ENCODE measurements around the gene RDH11.

Gene RDH11, protein sequence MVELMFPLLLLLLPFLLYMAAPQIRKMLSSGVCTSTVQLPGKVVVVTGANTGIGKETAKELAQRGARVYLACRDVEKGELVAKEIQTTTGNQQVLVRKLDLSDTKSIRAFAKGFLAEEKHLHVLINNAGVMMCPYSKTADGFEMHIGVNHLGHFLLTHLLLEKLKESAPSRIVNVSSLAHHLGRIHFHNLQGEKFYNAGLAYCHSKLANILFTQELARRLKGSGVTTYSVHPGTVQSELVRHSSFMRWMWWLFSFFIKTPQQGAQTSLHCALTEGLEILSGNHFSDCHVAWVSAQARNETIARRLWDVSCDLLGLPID

DNA sequence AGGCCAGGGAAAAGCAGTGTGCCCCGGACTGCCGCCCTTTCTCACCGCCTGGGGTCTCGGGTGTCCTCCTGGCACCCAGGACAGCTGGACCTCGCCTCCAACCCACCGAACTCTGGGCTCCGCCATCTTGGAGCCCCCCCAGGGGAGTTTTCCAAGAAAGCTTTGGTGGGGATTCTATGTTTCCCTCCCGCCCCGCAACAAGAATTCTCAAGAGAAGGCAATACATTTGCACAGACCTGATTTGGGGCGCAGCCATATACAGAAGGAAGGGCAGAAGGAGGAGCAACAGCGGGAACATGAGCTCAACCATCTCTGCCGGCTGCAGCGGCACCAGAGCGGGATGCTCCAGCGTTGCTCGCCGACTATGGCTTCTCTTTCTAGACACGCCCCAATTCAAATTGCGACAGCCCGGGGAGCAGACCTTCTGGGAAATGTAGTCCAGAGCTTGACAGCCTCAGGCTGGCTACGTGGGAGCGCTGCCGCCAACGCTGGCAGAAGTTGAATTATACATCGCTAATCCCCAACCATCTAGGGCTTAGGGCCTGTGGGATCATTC, at the start of gene RDH11:
Gene RDH11 (minus strand): TSS at position 371 of the 556 bp plus-strand sequence. CDS start 61 bp downstream, at position 310.
- ChIA-PET POLR2A (interaction anchor here (0.6 to 2.4 kb wide), 18 partner anchors 9 to 336 kb away, joined by 3 to 15 read pairs (median 4); partner anchors contain the start of genes ARG2, ATP6V1D, EIF2S1 and PIGH), CTCF (interaction anchor here (1.0 to 3.9 kb wide), 5 partner anchors 9 to 269 kb away, joined by 4 to 25 read pairs (median 4); no protein-coding TSS in a partner anchor)
- no peaks in the 10 kb centered on the region for H3K9me3 ChIP-seq (ENCODE audit: control insufficient read depth, insufficient read depth, low read depth, low read length)
- H3K4me1 ChIP-seq (ENCODE audit: control insufficient read depth, insufficient read depth, low read length), result peaks cover 5% of the 10 kb centered on the region; the same call in 1 of the 2 replicates
- H3K27ac ChIP-seq (ENCODE audit: extremely low read depth, low read depth, low read length), result peak within 1 kb of the TSS; percentile 64
- peaks cover 18 to 31% of the 10 kb centered on the region in 2 experiments for H3K36me3 ChIP-seq (ENCODE audit: control insufficient read depth in 2 of 2, insufficient read depth in 1 of 2, low read length in 2 of 2)
- H3K4me3 ChIP-seq (ENCODE audit: low read depth, low read length), result peak within 1 kb of the TSS; percentile 89
- no peak for TF ChIP-seq ZNF747 (tag by site-specific recombination; IDR thresholded peaks at IDR 0.05)
- TF ChIP-seq ZBTB8A (tag by site-specific recombination; IDR thresholded peaks at IDR 0.05), result no peak
- TF ChIP-seq ZNF629 (tag by site-specific recombination; IDR thresholded peaks at IDR 0.05), result peak; percentile 33; the same call in 1 of the 2 replicates
- peak; percentile 79 for TF ChIP-seq ZFHX2 (tag by site-specific recombination; conservative IDR thresholded peaks at IDR 0.05)
- no peak for TF ChIP-seq ZNF830 (tag by site-specific recombination; IDR thresholded peaks at IDR 0.05; ENCODE audit: low read depth)
- TF ChIP-seq, protein P1, sequence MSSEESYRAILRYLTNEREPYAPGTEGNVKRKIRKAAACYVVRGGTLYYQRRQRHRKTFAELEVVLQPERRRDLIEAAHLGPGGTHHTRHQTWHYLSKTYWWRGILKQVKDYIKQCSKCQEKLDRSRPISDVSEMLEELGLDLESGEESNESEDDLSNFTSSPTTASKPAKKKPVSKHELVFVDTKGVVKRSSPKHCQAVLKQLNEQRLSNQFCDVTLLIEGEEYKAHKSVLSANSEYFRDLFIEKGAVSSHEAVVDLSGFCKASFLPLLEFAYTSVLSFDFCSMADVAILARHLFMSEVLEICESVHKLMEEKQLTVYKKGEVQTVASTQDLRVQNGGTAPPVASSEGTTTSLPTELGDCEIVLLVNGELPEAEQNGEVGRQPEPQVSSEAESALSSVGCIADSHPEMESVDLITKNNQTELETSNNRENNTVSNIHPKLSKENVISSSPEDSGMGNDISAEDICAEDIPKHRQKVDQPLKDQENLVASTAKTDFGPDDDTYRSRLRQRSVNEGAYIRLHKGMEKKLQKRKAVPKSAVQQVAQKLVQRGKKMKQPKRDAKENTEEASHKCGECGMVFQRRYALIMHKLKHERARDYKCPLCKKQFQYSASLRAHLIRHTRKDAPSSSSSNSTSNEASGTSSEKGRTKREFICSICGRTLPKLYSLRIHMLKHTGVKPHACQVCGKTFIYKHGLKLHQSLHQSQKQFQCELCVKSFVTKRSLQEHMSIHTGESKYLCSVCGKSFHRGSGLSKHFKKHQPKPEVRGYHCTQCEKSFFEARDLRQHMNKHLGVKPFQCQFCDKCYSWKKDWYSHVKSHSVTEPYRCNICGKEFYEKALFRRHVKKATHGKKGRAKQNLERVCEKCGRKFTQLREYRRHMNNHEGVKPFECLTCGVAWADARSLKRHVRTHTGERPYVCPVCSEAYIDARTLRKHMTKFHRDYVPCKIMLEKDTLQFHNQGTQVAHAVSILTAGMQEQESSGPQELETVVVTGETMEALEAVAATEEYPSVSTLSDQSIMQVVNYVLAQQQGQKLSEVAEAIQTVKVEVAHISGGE (tag by site-specific recombination; conservative IDR thresholded peaks at IDR 0.05; ENCODE audit: low read depth), result 0 out of 2 replicates have a peak, but pooled peaks have one; percentile 41
- no peak for TF ChIP-seq SCRT2 (tag by site-specific recombination; IDR thresholded peaks at IDR 0.05)
- TF ChIP-seq, protein P2, sequence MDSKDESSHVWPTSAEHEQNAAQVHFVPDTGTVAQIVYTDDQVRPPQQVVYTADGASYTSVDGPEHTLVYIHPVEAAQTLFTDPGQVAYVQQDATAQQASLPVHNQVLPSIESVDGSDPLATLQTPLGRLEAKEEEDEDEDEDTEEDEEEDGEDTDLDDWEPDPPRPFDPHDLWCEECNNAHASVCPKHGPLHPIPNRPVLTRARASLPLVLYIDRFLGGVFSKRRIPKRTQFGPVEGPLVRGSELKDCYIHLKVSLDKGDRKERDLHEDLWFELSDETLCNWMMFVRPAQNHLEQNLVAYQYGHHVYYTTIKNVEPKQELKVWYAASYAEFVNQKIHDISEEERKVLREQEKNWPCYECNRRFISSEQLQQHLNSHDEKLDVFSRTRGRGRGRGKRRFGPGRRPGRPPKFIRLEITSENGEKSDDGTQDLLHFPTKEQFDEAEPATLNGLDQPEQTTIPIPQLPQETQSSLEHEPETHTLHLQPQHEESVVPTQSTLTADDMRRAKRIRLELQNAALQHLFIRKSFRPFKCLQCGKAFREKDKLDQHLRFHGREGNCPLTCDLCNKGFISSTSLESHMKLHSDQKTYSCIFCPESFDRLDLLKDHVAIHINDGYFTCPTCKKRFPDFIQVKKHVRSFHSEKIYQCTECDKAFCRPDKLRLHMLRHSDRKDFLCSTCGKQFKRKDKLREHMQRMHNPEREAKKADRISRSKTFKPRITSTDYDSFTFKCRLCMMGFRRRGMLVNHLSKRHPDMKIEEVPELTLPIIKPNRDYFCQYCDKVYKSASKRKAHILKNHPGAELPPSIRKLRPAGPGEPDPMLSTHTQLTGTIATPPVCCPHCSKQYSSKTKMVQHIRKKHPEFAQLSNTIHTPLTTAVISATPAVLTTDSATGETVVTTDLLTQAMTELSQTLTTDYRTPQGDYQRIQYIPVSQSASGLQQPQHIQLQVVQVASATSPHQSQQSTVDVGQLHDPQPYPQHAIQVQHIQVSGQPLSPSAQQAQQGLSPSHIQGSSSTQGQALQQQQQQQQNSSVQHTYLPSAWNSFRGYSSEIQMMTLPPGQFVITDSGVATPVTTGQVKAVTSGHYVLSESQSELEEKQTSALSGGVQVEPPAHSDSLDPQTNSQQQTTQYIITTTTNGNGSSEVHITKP (tag by site-specific recombination; IDR thresholded peaks at IDR 0.05), result peak; percentile 91
- peak; percentile 67 for TF ChIP-seq YY1 (tag by site-specific recombination; IDR thresholded peaks at IDR 0.05)
- TF ChIP-seq, protein P3, sequence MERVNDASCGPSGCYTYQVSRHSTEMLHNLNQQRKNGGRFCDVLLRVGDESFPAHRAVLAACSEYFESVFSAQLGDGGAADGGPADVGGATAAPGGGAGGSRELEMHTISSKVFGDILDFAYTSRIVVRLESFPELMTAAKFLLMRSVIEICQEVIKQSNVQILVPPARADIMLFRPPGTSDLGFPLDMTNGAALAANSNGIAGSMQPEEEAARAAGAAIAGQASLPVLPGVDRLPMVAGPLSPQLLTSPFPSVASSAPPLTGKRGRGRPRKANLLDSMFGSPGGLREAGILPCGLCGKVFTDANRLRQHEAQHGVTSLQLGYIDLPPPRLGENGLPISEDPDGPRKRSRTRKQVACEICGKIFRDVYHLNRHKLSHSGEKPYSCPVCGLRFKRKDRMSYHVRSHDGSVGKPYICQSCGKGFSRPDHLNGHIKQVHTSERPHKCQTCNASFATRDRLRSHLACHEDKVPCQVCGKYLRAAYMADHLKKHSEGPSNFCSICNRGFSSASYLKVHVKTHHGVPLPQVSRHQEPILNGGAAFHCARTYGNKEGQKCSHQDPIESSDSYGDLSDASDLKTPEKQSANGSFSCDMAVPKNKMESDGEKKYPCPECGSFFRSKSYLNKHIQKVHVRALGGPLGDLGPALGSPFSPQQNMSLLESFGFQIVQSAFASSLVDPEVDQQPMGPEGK (tag by site-specific recombination; IDR thresholded peaks at IDR 0.05), result peak; percentile 63
- TF ChIP-seq, protein P4, sequence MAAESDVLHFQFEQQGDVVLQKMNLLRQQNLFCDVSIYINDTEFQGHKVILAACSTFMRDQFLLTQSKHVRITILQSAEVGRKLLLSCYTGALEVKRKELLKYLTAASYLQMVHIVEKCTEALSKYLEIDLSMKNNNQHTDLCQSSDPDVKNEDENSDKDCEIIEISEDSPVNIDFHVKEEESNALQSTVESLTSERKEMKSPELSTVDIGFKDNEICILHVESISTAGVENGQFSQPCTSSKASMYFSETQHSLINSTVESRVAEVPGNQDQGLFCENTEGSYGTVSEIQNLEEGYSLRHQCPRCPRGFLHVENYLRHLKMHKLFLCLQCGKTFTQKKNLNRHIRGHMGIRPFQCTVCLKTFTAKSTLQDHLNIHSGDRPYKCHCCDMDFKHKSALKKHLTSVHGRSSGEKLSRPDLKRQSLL (tag by site-specific recombination; IDR thresholded peaks at IDR 0.05), result peak; percentile 96
- TF ChIP-seq ZNF501 (tag by site-specific recombination; IDR thresholded peaks at IDR 0.05), result 0 out of 2 replicates have a peak, but pooled peaks have one; percentile 37
- TF ChIP-seq ZNF624 (tag by site-specific recombination; IDR thresholded peaks at IDR 0.05), result no peak
- peak; percentile 52; the same call in 1 of the 2 replicates for TF ChIP-seq EGR2 (tag by site-specific recombination; IDR thresholded peaks at IDR 0.05; ENCODE audit: low read depth)
- peak; percentile 46; the same call in 1 of the 2 replicates for TF ChIP-seq GLIS1 (tag by site-specific recombination; IDR thresholded peaks at IDR 0.05)
- TF ChIP-seq ZNF341 (tag by site-specific recombination; IDR thresholded peaks at IDR 0.05; ENCODE audit: low read depth), result peak; percentile 42
- TF ChIP-seq REPIN1 (tag by site-specific recombination; IDR thresholded peaks at IDR 0.05; ENCODE audit: low read depth), result no peak
- TF ChIP-seq ZNF174 (tag by site-specific recombination; IDR thresholded peaks at IDR 0.05), result no peak
- TF ChIP-seq ZNF121 (tag by site-specific recombination; IDR thresholded peaks at IDR 0.05), result no peak
- TF ChIP-seq ZBTB17 (tag by site-specific recombination; IDR thresholded peaks at IDR 0.05), result peak; percentile 85
- no peak for TF ChIP-seq ZSCAN30 (tag by site-specific recombination; IDR thresholded peaks at IDR 0.05)
- peak; percentile 88 for TF ChIP-seq ZBTB20 (tag by site-specific recombination; IDR thresholded peaks at IDR 0.05)
- 0 out of 2 replicates have a peak, but pooled peaks have one; percentile 47 for TF ChIP-seq KLF16 (tag by site-specific recombination; IDR thresholded peaks at IDR 0.05)
- TF ChIP-seq, protein P5, sequence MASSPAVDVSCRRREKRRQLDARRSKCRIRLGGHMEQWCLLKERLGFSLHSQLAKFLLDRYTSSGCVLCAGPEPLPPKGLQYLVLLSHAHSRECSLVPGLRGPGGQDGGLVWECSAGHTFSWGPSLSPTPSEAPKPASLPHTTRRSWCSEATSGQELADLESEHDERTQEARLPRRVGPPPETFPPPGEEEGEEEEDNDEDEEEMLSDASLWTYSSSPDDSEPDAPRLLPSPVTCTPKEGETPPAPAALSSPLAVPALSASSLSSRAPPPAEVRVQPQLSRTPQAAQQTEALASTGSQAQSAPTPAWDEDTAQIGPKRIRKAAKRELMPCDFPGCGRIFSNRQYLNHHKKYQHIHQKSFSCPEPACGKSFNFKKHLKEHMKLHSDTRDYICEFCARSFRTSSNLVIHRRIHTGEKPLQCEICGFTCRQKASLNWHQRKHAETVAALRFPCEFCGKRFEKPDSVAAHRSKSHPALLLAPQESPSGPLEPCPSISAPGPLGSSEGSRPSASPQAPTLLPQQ (tag by site-specific recombination; IDR thresholded peaks at IDR 0.05), result no peak
- TF ChIP-seq ZNF335 (tag by site-specific recombination; conservative IDR thresholded peaks at IDR 0.05), result peak; percentile 82

Data from HEK293 (cell line).